GM06990 (cell line): Measurements from ENCODE around the gene PHLDB2.

Source experiments
- DNase-seq: peaks from one replicate; pipeline ENCODE4 v3.0.0-alpha.2; 2011; ENCODE audit not compliant: insufficient read length; ENCODE audit errors: extremely low read depth
- H3K27me3 ChIP-seq: replicated peaks from 2 replicates; pipeline ENCODE4 v1.6.0; 2011; ENCODE audit warnings: low read length; ENCODE audit not compliant: control insufficient read depth, insufficient read depth
- H3K36me3 ChIP-seq: 2 replicates; pipeline ENCODE4 v1.5.1; 2011; ENCODE audit warnings: low read length; ENCODE audit not compliant: control insufficient read depth, insufficient read depth
- H3K4me3 ChIP-seq: replicated peaks from 2 replicates; pipeline ENCODE4 v1.5.1; 2011; ENCODE audit warnings: low read depth, mild to moderate bottlenecking, control low read depth, low read length
- CTCF ChIP-seq: IDR thresholded peaks from 2 replicates; pipeline ENCODE4 v1.5.1; 2011; ENCODE audit warnings: low read length, control low read depth, mild to moderate bottlenecking, inconsistent platforms; ENCODE audit not compliant: insufficient read depth, poor library complexity, severe bottlenecking

PHLDB2 gene

DNA sequence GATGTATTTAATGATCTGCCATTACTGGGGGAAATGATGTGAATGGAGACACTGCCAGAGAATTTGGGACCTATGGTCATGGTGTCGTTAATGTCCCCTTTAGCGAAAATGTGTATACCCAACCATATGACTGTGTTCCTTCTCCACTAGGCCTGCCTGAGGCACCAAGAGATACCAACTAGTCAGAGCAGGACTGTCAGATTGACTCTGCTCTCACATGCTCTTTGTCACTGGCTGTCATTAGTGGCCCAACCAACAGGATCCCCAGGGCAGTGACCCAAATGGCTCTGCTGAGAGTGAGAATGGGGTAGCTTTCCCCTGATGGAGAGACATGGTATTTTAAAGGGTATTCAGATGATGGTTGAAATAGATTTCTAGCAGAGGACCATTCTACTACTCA lies 142.5 kb downstream of the PHLDB2 start:
- H3K4me3 ChIP-seq = no peak overlapping the region
- no peak for TF ChIP-seq CTCF
- no peak for DNase-seq
- H3K36me3 ChIP-seq = no peaks in the 10 kb centered on the region
- H3K27me3 ChIP-seq = no peaks in the 10 kb centered on the region; the same call in 1 of the 2 replicates

DNA sequence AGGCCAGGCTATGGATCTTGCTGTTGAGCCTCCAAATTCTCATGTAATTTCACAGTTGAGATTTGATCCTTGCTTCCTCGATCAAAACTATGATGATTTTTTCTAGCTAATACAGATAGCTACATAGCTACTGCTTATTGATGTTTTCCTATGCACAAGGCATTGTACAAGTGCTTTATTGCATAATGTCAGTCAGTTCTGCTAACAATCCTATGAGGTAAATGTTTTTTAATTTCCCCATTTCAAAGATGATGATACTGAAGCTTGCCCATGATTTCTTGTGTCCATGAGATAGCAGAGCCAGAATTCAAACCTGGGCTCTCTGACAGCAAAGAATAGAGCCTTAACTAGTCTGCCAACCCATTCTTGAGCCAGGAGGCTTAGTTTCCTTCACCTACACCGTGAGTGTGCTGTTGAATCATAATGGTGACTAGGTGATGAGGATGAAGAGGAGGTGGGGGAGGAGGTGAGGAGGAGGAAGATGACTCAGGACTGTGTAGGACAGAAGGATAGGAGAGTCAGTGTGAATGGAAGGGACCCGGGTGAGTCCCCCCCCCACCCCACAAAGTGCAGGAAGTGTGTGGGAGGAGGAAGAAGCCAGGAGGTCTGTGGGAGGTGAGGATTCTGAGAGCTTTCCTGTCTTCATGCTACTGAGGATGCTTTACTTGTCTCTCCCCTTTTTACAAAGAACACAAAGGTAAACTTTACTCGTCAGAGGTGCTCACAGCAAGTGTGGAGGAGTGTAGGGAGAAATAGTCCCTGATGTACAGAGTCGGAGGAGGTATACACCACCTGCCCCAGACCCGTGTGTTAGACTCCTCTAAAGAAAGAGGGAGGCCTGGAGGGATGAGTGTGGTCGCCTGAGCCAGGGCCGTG lies 143.3 kb downstream of the PHLDB2 start:
- H3K36me3 ChIP-seq = no peaks in the 10 kb centered on the region
- H3K27me3 ChIP-seq = no peaks in the 10 kb centered on the region; the same call in 1 of the 2 replicates
- H3K4me3 ChIP-seq = no peak overlapping the region
- no peak for DNase-seq
- TF ChIP-seq CTCF = no peak

GRCh38 chr3:112003321-112004080 lies 144.4 kb downstream of the PHLDB2 start:
- Histone ChIP-seq H3K4me3 (no peak overlapping the region), H3K27me3 (no peaks in the 10 kb centered on the region; the same call in 1 of the 2 replicates), H3K36me3 (no peaks in the 10 kb centered on the region)
- no peak for DNase-seq
- no peak for TF ChIP-seq CTCF

DNA sequence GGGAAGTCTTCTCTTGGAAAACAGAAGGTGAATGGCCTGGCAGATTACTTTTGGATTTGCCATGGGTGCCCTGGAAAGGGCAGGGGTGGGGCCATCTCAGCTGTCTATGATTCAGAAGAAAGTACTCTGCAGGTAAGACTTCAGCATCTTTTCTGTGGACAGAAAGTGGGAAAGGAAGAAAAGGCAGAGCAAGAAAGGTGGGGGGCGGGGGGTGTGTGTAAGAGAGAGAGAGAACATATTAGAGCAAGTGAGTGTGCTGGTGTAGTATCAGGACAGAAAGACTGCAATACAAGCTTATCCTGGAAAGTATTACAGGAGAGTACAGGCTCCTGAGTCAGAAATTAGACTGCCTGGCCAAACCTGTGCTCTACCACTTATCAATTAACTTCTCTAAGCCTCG lies 145.1 kb downstream of the PHLDB2 start:
- no peak for TF ChIP-seq CTCF
- no peak for DNase-seq

GRCh38 chr3:112004669-112005068 lies 145.6 kb downstream of the PHLDB2 start:
- DNase-seq = no peak
- Histone ChIP-seq H3K36me3 (no peaks in the 10 kb centered on the region), H3K27me3 (no peaks in the 10 kb centered on the region), H3K4me3 (no peak overlapping the region)
- no peak for TF ChIP-seq CTCF

More for the DNA sequence above, 145.1 kb downstream of the PHLDB2 start:
- no peaks in the 10 kb centered on the region; the same call in 1 of the 2 replicates for H3K27me3 ChIP-seq
- no peaks in the 10 kb centered on the region for H3K36me3 ChIP-seq
- H3K4me3 ChIP-seq = no peak overlapping the region
